GM23338 (cell line): ENCODE data around the gene KBTBD8. TPM values are rescaled to one million over a fixed set of nuclear protein-coding genes. Genes with fewer than 3 reads are reported as not detected.

Experiments
- ATAC-seq: fragments of 200-7000 bp; cut with Tn5 transposase; 3 replicates; pipeline ENCODE4 v1.9.1; 2020
- DNase-seq: peaks from one replicate; pipeline ENCODE4 v3.0.0-alpha.2; 2015; ENCODE audit warnings: low spot score
- H2AFZ ChIP-seq: fragments of 200-600 bp; sonication (generic); 2 replicates; pipeline ENCODE4 v1.8.0; 2016; ENCODE audit warnings: antibody characterized with exemption, mild to moderate bottlenecking, moderate library complexity
- H3F3A ChIP-seq: fragments of 200-600 bp; sonication (generic); replicated peaks from 2 replicates; pipeline ENCODE4 v1.8.0; 2017; ENCODE audit warnings: antibody characterized with exemption, mixed run types, low read depth
- H3K27ac ChIP-seq: fragments of 200-600 bp; sonication (generic); 2 replicates; pipeline ENCODE4 v1.6.1; 2016; ENCODE audit warnings: low read depth
- H3K27me3 ChIP-seq: fragments of 200-600 bp; sonication (generic); 2 replicates; pipeline ENCODE4 v1.8.0; 2016; ENCODE audit warnings: mild to moderate bottlenecking, mixed run types, moderate library complexity; ENCODE audit not compliant: insufficient read depth
- H3K36me3 ChIP-seq: fragments of 200-600 bp; sonication (generic); 2 replicates; pipeline ENCODE4 v1.8.0; 2016; ENCODE audit warnings: mild to moderate bottlenecking; ENCODE audit not compliant: insufficient read depth
- H3K4me1 ChIP-seq: fragments of 200-600 bp; sonication (generic); 2 replicates; pipeline ENCODE4 v1.8.0; 2016; ENCODE audit warnings: mild to moderate bottlenecking, moderate library complexity; ENCODE audit not compliant: insufficient read depth
- H3K4me2 ChIP-seq: fragments of 200-600 bp; sonication (generic); 2 replicates; pipeline ENCODE4 v1.7.1; 2017; ENCODE audit warnings: mixed run types
- H3K4me3 ChIP-seq: fragments of 200-600 bp; sonication (generic); 2 replicates; pipeline ENCODE4 v1.6.1; 2016; ENCODE audit warnings: mixed run types
- H3K79me2 ChIP-seq: fragments of 200-600 bp; sonication (generic); replicated peaks from 2 replicates; pipeline ENCODE4 v1.8.0; 2017; ENCODE audit warnings: mild to moderate bottlenecking; ENCODE audit not compliant: insufficient read depth
- H3K9me2 ChIP-seq: fragments of 200-600 bp; sonication (generic); 2 replicates; pipeline ENCODE4 v1.8.0; 2017; ENCODE audit not compliant: insufficient read depth
- H4K20me1 ChIP-seq: fragments of 200-600 bp; sonication (generic); replicated peaks from 2 replicates; pipeline ENCODE4 v1.8.0; 2017; ENCODE audit warnings: mild to moderate bottlenecking; ENCODE audit not compliant: insufficient read depth
- H3K27ac Mint-ChIP-seq: 2 replicates; pipeline ENCODE4 v1.8.0; 2020; ENCODE audit warnings: inconsistent platforms, mild to moderate bottlenecking, moderate library complexity, mixed read lengths
- H3K27me3 Mint-ChIP-seq: 3 replicates; pipeline ENCODE4 v1.8.0; 2022; ENCODE audit warnings: low read depth, mild to moderate bottlenecking, moderate library complexity, mixed read lengths, inconsistent platforms; ENCODE audit not compliant: insufficient read depth, poor library complexity
- H3K36me3 Mint-ChIP-seq: 3 replicates; pipeline ENCODE4 v1.8.0; 2021; ENCODE audit warnings: low read depth, mild to moderate bottlenecking, inconsistent platforms, moderate library complexity, mixed read lengths
- H3K4me1 Mint-ChIP-seq: 3 replicates; pipeline ENCODE4 v1.8.0; 2020; ENCODE audit warnings: mild to moderate bottlenecking, inconsistent platforms, mixed read lengths
- H3K4me3 Mint-ChIP-seq: 3 replicates; pipeline ENCODE4 v1.8.0; 2021; ENCODE audit warnings: moderate library complexity, mild to moderate bottlenecking, inconsistent platforms, mixed read lengths
- H3K9me3 Mint-ChIP-seq: 3 replicates; pipeline ENCODE4 v1.8.0; 2020; ENCODE audit warnings: moderate library complexity, mild to moderate bottlenecking, inconsistent platforms, mixed read lengths
- CREB1 ChIP-seq: fragments of 250-450 bp; sonication (Bioruptor Pico); IDR thresholded peaks from 2 replicates; pipeline ENCODE4 v1.5.0; 2020; ENCODE audit warnings: low read depth, mild to moderate bottlenecking, moderate library complexity
- NANOG ChIP-seq: IDR thresholded peaks from 2 replicates; pipeline ENCODE4 v1.6.1; 2016; ENCODE audit warnings: antibody characterized with exemption, borderline replicate concordance
- ZNF114 ChIP-seq: fragments of 250-450 bp; sonication (Bioruptor Pico); IDR thresholded peaks from 2 replicates; pipeline ENCODE4 v1.5.0; 2020; ENCODE audit warnings: mild to moderate bottlenecking, moderate library complexity
- polyA plus RNA-seq: library from polyadenylated mRNA; unstranded; fragments of >200 nt; fragmentation: Nextera tagmentation; extraction: Ambion mirVana; gene quantifications from 2 replicates; pipeline ENCODE4 v1.2.1, GENCODE V29; 2016
- total RNA-seq: library from RNA; depleted of rRNA; stranded (reverse); fragments of >200 nt; shearing (Covaris generic); gene quantifications from 2 replicates; pipeline ENCODE4 v1.2.3, GENCODE V29; 2014
- TF ChIP-seq, protein P1 (sequence below): fragments of 250-450 bp; sonication (Bioruptor Pico); IDR thresholded peaks from 2 replicates; pipeline ENCODE4 v1.5.0; 2020; ENCODE audit warnings: mild to moderate bottlenecking, moderate library complexity
- TF ChIP-seq, protein P2 (sequence below): IDR thresholded peaks from one replicate; pipeline ENCODE4 v1.6.1; 2018; ENCODE audit warnings: antibody characterized with exemption; ENCODE audit not compliant: unreplicated experiment

KBTBD8 gene
- total and polyA plus RNA-seq, 2 experiments from 2014 or later = 3.5 to 19.9 TPM

DNA sequence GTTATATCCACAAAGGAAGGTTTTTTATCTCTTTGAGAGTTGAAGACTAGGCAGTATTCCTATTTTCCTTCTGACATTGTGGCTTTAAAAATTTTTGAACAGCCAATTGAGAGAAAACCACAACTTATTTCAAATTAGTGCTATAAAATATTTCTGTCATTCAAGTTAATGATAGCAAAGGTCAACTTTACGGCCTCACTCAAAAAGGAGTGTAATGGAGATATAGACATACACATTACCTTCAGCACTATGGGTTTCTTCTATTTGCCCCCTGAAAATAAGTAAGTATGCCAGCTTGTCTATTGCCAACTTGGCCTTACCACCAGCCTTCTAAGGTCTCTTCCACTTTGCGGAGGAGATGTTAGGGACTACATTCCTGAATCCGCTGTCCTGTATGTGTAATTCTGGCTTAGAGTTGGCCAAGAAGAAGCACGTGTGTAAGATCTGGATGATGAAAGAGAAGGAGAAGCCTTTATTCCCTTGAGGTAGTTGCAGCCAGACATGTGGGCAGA is 44.1 kb upstream of the KBTBD8 start (continued):
- TF ChIP-seq NANOG (no peak), CREB1 (no peak)
- TF ChIP-seq, protein P1, sequence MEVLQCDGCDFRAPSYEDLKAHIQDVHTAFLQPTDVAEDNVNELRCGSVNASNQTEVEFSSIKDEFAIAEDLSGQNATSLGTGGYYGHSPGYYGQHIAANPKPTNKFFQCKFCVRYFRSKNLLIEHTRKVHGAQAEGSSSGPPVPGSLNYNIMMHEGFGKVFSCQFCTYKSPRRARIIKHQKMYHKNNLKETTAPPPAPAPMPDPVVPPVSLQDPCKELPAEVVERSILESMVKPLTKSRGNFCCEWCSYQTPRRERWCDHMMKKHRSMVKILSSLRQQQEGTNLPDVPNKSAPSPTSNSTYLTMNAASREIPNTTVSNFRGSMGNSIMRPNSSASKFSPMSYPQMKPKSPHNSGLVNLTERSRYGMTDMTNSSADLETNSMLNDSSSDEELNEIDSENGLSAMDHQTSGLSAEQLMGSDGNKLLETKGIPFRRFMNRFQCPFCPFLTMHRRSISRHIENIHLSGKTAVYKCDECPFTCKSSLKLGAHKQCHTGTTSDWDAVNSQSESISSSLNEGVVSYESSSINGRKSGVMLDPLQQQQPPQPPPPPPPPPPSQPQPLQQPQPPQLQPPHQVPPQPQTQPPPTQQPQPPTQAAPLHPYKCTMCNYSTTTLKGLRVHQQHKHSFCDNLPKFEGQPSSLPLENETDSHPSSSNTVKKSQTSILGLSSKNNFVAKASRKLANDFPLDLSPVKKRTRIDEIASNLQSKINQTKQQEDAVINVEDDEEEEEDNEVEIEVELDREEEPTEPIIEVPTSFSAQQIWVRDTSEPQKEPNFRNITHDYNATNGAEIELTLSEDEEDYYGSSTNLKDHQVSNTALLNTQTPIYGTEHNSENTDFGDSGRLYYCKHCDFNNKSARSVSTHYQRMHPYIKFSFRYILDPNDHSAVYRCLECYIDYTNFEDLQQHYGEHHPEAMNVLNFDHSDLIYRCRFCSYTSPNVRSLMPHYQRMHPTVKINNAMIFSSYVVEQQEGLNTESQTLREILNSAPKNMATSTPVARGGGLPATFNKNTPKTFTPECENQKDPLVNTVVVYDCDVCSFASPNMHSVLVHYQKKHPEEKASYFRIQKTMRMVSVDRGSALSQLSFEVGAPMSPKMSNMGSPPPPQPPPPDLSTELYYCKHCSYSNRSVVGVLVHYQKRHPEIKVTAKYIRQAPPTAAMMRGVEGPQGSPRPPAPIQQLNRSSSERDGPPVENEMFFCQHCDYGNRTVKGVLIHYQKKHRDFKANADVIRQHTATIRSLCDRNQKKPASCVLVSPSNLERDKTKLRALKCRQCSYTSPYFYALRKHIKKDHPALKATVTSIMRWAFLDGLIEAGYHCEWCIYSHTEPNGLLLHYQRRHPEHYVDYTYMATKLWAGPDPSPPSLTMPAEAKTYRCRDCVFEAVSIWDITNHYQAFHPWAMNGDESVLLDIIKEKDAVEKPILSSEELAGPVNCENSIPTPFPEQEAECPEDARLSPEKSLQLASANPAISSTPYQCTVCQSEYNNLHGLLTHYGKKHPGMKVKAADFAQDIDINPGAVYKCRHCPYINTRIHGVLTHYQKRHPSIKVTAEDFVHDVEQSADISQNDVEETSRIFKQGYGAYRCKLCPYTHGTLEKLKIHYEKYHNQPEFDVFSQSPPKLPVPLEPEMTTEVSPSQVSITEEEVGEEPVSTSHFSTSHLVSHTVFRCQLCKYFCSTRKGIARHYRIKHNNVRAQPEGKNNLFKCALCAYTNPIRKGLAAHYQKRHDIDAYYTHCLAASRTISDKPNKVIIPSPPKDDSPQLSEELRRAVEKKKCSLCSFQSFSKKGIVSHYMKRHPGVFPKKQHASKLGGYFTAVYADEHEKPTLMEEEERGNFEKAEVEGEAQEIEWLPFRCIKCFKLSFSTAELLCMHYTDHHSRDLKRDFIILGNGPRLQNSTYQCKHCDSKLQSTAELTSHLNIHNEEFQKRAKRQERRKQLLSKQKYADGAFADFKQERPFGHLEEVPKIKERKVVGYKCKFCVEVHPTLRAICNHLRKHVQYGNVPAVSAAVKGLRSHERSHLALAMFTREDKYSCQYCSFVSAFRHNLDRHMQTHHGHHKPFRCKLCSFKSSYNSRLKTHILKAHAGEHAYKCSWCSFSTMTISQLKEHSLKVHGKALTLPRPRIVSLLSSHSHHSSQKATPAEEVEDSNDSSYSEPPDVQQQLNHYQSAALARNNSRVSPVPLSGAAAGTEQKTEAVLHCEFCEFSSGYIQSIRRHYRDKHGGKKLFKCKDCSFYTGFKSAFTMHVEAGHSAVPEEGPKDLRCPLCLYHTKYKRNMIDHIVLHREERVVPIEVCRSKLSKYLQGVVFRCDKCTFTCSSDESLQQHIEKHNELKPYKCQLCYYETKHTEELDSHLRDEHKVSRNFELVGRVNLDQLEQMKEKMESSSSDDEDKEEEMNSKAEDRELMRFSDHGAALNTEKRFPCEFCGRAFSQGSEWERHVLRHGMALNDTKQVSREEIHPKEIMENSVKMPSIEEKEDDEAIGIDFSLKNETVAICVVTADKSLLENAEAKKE (CRISPR knock-in tag) = no peak

DNA sequence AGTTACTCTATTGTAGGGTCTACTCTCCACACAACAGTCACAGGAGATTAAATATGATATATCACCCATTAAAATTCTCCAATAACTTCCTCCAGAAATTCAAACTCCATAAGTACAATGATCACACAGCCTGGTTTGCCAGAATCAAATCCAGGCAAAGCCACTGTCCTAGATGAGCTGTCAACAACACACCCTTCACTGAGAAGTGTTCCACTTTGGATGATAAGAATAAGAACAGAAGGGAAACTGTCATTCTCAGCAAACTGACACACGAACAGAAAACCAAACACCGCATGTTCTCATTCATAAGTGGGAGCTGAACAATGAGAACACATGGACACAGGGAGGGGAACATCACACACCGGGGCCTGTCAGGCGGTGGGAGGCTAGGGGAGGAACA is 41.4 kb upstream of the KBTBD8 start:
- Histone ChIP-seq H4K20me1 (no peaks in the 10 kb centered on the region), H3K9me2 (no peaks in the 10 kb centered on the region; the same call in 1 of the 2 replicates), H2AFZ (no peak overlapping the region), H3K4me1 (no peaks in the 10 kb centered on the region), H3K4me3 (no peak overlapping the region), H3F3A (no peaks in the 10 kb centered on the region), H3K36me3 (no peaks in the 10 kb centered on the region), H3K27me3 (no peaks in the 10 kb centered on the region), H3K27ac (no peak overlapping the region), H3K4me2 (no peak overlapping the region), H3K79me2 (no peaks in the 10 kb centered on the region)
- no peaks in the 10 kb centered on the region for H3K9me3 Mint-ChIP-seq
- no peak overlapping the region for H3K27ac Mint-ChIP-seq
- no peak for DNase-seq
- no peak overlapping the region for H3K4me3 Mint-ChIP-seq
- H3K27me3 Mint-ChIP-seq = peaks cover 3% of the 10 kb centered on the region
- ATAC-seq = no peak
- peaks cover 3% of the 10 kb centered on the region; the same call in 2 of the 3 replicates for H3K4me1 Mint-ChIP-seq
- no peaks in the 10 kb centered on the region for H3K36me3 Mint-ChIP-seq
- TF ChIP-seq, protein P1 (CRISPR knock-in tag) = no peak
- TF ChIP-seq NANOG (no peak), ZNF114 (no peak), CREB1 (no peak)
- TF ChIP-seq, protein P2, sequence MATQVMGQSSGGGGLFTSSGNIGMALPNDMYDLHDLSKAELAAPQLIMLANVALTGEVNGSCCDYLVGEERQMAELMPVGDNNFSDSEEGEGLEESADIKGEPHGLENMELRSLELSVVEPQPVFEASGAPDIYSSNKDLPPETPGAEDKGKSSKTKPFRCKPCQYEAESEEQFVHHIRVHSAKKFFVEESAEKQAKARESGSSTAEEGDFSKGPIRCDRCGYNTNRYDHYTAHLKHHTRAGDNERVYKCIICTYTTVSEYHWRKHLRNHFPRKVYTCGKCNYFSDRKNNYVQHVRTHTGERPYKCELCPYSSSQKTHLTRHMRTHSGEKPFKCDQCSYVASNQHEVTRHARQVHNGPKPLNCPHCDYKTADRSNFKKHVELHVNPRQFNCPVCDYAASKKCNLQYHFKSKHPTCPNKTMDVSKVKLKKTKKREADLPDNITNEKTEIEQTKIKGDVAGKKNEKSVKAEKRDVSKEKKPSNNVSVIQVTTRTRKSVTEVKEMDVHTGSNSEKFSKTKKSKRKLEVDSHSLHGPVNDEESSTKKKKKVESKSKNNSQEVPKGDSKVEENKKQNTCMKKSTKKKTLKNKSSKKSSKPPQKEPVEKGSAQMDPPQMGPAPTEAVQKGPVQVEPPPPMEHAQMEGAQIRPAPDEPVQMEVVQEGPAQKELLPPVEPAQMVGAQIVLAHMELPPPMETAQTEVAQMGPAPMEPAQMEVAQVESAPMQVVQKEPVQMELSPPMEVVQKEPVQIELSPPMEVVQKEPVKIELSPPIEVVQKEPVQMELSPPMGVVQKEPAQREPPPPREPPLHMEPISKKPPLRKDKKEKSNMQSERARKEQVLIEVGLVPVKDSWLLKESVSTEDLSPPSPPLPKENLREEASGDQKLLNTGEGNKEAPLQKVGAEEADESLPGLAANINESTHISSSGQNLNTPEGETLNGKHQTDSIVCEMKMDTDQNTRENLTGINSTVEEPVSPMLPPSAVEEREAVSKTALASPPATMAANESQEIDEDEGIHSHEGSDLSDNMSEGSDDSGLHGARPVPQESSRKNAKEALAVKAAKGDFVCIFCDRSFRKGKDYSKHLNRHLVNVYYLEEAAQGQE = no peak
